Stimulated activated CD8-positive, alpha-beta memory T cell treated with anti-CD3 and anti-CD28 coated beads, Interleukin-7, amount 100 ng/mL, for 48 hours (primary cell): Measurements from ENCODE around the gene SORCS2.
"Not testable (repeated sequence)": the region's sequence is repeated elsewhere in the genome, so short reads cannot be mapped to it uniquely, and the experiment has no call there.

Experiments
- DNase-seq, 2 donors: peaks; one replicate each; pipeline ENCODE4 v3.0.0-alpha.2; 2020; ENCODE audit warnings: low read depth in 1 of 2; ENCODE audit errors: extremely low read depth in 1 of 2

SORCS2 gene

DNA sequence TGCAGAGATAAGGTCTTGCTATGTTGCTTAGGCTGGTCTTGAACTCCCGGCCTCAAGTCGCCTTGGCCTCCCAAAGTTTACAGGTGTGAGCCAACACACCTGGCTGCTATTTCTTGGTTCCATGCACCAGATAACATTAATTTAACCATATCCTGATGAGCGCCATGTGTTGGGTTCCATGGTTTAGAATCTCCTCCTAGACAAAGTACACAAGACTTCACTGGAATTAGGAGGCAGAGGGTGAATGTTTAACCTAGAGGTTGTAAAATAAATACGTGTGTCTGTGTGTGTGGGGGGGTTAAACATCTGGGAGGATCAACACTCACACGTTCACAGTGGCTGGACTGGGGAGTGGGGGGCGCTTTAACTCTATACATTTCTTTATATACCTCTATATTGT is 32.4 kb upstream of the SORCS2 start:
- DNase-seq, result no peak

DNA sequence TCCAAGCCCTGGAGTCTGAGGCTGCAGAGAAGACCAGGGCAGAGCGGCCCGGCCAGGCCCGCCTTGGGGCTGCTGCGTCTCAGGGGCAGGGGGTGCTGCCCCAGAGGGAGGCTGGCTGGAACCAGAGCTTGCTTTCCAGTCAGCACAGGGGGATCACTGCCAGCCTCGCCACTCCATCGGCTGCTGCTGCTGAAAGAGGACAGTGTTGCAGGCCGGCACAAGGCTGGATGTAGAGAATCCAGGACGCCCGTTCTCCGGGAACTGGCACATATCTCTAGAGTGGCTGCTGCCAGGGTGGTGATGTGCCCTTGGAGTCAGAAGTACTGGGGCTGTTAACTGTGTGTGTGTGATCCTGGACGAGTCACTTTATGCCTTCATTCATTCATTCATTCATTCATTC is 31.9 kb upstream of the SORCS2 start:
- no peak for DNase-seq

DNA sequence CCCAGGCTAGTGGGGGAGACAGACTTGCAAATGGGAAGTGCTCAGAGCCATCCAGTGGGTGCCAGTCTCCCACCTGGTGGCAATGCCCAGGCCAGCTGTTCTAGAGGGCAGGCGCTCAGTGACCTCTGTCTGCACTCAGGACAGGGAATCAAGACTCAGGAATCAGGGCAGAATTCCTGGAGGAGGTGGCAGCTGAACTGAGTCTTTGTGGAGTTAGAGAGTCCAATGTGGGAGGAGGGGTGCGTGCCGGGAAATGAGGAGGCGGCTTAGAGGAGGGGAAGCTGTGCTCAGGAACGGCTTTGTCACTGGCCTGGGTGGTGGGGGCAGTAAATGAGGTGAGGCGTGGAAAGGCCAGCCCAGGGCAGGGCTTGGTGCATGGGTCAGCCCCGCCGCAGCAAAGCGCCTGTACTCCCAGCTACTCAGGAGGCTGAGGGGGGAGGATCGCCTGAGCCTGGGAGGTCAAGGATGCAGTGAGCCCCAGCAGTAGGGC is 31.3 kb upstream of the SORCS2 start:
- DNase-seq, result no peak

DNA sequence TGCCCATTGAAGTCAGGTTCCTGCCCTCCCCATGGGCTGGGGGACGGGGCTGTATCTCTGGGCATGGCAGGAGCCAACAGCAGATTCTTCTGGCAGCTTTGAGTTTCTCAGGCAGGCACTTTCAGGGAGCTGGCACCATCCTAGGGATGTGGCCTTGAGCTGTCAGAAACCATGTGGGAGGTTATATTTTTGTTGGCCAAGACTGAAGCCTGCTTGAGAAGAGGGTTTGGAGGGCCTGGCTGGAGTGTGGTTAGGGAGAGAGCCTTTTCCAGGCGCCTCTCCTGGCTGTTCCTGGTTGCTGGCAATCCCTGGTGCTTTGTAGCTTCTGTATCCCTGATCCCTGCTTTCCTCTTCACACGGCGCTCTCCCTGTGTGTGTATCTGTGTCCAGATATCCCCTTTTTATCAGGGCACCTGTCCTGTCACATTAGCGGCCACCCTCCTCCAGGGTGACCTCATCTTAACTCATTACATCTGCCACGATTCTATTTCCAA is 30.6 kb upstream of the SORCS2 start:
- DNase-seq, result no peak

DNA sequence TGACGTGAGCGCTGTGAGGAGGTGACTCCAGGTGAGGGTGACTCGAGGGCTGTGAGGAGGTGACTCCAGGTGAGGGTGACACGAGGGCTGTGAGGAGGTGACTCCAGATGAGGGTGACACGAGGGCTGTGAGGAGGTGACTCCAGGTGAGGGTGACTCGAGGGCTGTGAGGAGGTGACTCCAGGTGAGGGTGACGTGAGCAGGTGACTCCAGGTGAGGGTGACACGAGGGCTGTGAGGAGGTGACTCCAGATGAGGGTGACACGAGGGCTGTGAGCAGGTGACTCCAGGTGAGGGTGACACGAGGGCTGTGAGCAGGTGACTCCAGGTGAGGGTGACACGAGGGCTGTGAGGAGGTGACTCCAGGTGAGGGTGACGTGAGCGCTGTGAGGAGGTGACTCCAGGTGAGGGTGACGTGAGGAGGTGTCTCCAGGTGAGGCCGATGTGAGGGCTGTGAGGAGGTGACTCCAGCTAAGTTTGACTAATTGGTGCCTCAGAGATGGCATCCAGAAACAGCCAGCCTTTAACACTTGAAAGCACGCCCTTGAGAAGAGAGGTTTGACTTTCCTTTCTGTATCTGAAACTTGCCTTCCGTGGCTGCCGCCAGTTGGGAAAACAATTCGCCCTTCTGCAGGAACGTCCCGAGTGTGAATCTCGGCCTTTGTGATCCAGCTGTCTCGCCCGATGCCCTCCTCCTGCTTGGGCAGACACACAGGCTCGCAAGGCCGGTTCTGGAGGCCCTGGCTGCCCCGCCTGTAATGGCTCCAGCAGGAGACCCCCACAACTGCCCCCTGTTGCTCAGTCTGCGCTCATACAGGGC is 27.1 kb upstream of the SORCS2 start:
- not testable (repeated sequence) for DNase-seq

DNA sequence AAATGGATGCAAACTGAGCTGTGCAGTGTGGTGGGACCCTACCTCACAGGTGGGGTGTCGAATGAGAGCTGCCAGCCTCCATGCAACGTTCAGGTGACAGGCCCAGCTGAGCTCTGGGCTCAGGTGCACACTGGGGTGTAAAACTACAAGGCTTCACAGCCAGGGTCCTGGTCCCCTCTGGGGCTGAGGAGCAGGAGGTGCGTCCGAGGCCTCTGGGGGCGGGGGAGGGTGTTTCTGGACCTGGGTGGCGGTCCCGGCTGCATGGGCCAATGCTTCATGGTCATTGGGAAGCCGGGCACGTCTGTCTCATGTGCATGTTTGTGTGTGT is 26.5 kb upstream of the SORCS2 start:
- DNase-seq, result no peak

DNA sequence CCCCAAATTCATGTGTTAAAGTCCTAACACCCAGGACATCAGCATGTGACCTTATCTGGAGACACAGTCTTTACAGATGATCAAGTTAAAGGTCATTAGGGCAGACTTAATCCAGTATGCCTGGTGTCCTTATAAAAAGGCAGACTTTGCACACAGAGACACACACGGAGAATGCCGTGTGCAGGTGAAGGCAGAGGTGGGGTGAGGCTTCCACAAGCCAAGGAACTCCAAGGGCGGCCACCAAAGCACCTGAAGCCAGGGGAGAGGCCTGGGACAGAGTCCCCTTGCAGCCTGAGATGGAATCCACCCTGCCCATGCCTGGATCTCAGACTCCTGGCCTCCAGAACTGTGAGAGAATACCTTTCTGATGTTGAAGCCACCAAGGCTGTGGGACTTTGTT is 26.1 kb upstream of the SORCS2 start:
- no peak for DNase-seq

DNA sequence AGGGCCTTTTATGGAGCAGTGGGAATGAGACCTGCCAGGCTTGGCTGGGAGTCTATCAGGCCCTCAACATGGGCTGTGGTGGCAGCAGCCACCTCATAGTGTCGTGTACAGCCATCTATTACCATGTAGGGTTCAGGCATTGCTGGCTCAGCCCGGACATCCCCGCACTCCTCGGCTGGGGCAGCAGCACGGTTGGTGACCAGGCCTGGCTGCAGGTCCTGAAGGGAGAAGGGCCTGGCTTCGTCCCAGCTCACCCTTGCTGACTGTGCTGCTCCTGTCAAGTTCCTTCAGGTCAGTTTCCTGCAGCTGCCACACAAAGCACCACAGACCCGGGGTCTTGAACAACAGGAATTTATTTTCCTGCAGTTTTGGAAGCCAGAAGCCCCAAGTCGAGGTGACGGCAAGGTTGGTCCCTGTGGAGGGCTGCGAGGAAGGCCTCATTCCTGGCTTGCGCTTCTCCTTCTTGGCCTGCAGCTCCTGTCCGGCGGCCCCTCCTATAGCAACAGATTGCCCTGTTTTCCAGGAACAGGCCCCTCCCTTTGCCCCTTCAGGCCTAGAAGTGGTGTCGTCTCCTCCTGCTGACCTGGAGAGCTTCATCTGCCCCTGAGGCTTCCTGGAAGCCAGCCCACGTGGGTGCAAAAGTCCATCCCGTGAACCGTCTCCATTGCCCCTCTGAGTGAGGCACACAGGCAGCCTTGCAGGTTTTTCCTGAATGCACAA is 25.2 kb upstream of the SORCS2 start:
- no peak for DNase-seq

DNA sequence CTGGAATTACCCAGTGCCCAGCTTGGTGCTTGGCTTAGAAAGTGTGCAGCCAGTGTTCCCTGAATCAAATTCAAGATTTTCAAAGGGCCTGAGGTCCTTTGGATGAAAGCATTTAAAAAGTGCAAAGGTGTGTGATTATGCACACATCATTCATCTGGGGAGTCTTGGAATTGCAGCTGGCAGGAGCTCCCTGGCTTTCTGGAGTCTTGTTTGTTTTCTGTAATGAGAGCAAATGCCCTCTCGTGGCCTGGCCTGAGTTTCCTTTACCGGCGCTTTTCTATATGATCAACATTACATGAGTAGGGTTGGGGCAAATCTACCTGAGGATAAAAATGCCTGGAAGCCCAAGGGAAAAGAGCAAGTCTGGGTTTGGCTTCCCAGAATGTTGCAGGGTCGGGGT is 24.6 kb upstream of the SORCS2 start:
- DNase-seq, result no peak

DNA sequence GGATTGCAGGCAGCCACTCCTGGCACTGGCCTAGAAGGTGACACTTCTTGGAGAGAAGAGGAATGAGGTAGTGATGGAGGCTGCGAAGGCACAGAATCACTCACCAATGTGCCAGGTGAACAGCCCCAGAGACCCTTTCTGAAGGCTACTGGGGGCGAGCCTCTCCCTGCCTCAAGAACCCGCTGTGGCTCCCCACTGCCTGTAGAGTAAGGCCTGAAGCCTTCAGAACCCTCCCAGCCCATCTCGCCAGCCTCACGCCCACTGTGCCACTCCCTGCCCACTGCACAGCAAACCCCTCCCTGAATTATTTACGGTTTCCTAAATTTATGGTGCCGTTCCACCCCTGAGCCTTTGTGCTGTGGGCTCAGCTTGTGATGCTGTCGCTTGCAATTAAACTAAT is 24.2 kb upstream of the SORCS2 start:
- no peak for DNase-seq

DNA sequence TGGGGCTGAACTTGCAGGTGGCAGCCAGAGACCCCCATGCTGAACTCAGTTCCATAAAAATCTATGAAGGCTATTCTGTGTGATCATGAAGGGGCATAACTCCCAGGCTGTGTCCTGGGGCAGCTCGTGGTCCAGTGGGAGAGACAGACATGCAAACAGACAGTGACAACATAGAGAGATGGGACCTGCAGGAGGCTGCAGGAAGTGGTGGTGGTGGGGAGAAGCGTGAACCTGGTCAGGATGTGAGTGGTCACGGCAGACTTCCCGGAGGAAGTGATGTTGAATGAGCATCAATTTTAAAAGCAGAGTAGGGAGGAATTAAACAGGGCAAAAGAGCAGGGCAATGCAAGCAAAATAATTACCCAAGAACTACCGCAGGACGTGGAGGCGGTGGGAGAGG is 23.2 kb upstream of the SORCS2 start:
- no peak for DNase-seq

DNA sequence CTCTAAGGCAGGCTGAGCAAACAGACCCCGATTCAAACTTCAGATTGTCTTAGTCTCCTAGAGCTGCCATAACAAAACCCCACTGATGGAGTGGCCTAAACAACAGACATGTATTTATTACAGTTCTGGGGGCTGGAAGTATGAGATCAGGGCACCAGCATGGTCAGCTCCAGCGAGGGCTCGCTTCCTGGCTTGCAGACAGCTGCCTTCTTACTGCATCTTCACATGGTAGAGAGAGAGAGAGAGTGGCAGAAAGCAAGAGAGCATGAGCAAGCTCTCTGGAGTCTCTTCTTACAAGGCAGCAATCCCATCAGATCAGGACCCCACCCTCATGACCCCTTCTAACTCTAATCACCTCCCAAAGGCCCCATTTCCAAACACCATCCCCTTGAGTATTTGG is 22.3 kb upstream of the SORCS2 start:
- no peak for DNase-seq

DNA sequence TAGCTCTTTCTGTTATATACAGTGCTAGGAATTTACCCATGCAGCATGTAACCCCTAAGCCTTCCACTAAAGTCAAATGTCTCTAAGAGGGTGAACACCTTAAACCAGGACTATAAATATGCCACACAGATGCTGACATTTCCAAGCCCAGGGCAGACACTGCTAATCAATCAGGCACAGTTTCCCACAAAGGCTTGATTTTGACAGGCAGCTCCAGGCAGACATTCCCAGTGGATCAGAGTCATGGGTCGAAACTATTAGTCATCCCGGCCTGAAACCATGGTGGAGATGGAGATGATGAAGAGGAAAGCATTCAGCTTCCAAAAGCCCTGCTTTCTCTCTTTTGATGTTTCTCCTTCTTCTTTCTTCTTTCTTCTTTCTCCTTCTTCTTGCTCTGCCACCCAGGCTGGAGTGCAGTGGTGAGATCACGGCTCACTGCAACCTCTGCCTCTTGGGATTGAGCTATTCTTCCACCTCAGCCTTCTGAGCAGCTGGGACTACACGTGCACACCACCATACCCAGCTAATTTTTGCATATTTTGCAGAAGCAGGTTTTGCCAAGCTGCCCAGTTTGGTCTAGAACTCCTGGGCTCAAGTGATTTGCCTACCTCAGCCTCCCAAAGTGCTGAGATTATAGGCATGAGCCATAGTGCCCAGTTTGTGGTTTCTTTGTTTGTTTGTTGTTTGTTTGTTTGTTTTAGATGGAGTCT is 21.0 kb upstream of the SORCS2 start:
- no peak for DNase-seq

DNA sequence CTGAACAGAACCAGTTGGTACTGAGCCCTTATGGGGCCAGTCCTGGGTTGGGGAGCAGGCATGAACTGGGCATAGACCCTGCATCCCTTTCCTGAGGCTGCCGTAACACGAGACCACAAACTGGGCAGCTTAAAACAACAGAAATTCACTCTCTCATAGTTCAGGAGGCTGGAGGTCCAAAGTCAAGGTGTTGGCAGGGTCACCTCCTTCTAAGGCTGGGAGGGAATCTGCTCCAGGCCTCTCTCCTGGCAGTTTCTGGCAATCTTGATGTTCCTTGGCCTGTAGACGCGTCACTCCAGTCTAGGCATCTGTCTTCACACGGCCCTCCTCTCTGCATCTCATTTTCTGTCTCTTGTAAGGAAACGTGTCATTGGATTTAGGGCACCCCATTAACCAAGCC is 19.8 kb upstream of the SORCS2 start:
- no peak for DNase-seq

DNA sequence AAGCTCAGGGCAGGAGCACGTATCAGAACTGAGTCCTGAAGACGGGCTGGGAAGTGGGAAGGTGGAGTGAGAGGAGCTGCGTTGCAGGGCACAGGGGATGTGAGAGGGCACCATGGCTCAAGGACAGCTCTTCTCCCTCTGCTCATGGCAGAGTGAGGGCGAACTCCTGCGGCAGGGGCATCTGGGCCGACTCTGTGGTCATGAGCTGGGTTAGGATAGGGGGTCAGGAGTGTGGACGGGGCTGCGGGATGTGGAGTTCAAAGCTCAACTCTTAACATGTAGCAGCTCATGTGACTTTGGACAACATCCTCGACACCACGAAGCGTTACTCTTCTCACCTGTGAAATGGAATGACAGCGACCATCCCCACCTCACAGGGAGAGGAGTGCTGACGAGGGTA is 19.4 kb upstream of the SORCS2 start:
- no peak for DNase-seq

DNA sequence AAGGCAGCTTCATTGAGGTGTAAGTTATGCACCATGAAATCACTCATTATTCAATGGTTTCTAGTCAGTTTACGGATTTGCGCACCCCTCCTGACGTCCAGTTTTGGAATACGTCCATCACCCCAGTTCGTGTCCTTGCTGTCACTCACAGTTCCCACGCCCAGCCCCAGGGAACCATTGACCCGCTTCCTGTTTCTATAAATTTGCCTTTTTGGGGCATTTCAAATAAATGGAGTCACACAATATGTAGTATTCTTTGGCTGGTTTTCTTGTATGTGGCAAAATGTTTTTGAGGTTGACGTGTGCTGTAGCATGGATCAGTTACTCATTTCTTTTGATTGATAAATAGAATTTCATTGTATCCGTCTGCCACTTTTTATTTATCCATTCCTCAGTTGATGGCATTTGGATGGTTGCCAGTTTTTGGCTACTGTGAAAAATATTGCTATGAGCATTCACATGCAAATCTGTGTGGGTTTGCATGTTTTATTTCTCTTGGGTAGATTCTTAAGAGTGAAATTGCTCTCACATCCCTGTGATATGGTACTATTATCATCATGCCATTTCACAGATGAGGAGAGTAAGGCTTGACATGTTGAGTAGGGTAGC is 18.4 kb upstream of the SORCS2 start:
- no peak for DNase-seq

DNA sequence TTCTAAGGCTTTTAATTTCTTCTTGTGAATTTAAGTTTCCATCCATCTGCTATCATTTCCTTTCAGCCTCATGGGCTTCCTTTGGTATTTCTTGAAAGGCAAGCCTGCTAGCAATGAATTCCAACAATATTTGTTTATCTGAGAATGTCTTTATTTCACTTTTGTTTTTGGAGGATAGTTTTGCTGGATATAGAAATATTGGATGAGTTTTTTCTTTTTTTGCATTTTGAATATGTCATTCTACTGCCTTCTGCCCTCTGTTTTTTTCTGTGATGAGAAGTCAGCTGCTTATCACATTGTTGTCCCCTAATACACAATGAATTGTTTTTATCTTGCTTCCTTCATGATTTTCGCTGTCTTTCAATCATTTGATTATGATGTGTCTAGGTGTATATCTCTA is 13.2 kb upstream of the SORCS2 start:
- DNase-seq, result no peak

DNA sequence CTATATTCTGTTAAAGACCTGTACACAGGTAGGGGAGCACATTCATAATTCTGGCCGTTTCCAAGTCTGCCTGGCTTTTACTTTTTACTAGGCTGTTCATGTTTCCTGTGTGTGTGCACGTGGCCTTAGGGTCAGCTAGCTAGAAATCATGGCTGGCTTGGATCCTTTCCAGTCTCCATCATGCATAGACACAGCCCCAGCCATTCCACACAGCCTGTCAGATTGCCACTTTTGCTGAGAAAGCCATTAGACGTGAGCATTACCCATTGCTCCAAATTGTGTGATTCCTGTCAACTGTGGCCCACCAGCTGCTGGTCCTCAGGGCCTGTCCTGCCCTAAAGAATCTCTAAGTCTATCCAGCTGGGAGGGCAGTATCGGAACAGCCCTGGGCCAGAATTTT is 11.4 kb upstream of the SORCS2 start:
- no peak for DNase-seq

DNA sequence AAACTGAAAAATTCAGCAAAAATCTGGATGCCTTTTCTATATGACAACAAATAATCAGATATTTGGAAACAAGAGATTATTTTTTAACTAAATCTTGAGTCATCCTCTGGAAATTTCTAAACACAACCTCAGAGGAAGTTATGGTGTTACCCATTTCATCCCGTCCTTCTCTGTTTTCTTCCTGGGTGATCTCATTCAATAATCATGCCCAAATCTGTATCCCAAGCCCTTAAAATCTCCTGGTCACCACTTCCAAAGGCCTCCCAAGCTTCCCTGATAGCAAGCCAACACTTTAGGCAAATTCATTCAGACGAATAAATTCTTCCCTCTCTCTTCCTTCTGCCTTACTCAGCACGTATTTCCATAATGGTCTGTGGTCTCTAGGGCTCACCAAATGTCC is 9.7 kb upstream of the SORCS2 start:
- no peak for DNase-seq

DNA sequence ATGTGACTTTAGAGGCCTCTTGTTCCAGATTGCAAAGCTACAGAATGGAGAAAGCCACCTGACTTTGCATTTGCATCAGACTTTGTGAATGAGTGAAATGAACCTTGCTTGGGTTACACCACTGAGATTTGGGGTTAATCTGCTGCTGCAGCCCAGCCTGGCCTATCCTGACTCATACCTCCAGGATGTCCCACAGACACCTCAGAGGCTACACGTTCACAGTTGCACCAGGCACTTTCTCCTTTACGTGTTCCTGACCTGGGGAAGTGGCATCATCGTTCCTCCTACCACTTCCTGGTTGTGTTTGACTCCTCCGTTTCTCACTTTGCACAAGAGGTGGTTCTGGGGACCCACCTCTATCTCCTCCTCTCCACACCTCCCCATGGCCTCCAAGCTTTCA is 9.2 kb upstream of the SORCS2 start:
- peak in 1 of 2 donors; percentile 67 for DNase-seq

DNA sequence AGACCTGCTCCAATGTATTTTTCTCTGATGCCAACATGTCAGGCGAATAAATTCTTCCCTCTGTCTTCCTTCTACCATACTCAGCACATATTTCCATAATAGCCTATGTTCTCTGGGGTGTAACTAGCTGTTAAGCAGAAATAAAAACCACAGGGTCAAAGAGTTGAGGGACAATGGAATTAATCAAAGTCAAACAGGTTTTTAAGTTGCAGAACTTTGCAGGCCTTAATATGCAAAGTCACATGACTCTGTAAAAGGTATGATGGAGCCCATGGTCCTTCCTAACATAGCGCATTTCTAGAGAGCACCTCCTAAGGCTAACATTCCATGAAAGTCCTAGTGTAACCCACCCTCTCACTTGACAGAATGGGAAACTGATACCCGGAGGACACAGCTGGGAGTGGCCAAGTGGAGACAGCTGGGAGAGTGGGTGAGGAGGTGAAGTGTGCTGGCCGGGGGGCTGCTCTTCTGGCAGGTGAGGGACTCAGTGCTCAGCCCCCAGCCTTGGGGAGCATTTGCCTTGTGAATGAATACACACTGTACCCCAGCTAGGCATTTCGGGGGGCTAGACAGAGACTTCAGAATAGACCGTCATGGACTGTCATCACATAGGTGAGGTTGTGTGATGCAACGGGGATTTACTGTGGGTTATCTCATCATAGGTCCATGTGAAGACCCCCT is 8.4 kb upstream of the SORCS2 start:
- no peak for DNase-seq
